Psoas muscle (tissue), 8 donors: Measurements from ENCODE around the gene RNF186. TPM values are rescaled to one million over a fixed set of nuclear protein-coding genes. Genes with fewer than 3 reads are reported as not detected.

Source experiments
- ATAC-seq, 4 donors: fragments of 200-7000 bp; cut with Tn5 transposase; one replicate each; pipeline ENCODE4 v1.9.1; 2020; ENCODE audit warnings: moderate library complexity in 3 of 4, mild to moderate bottlenecking in 2 of 4
- DNase-seq, 2 donors: peaks; one replicate each; pipeline ENCODE4 v3.0.0-alpha.2; 2020
- H3K27ac ChIP-seq: fragments of 200-600 bp; one replicate; pipeline ENCODE4 v1.8.0; 2022
- H3K27me3 ChIP-seq, 3 donors: fragments of 200-600 bp in 1 of 3; one replicate each; pipeline versions ENCODE4 v1.6.1 to v1.8.0; 2013 to 2022; ENCODE audit warnings: low read length in 2 of 3, mild to moderate bottlenecking in 2 of 3, moderate library complexity in 1 of 3; ENCODE audit not compliant: insufficient read depth in 3 of 3
- H3K36me3 ChIP-seq, 2 donors: fragments of 200-600 bp in 1 of 2; one replicate each; pipeline versions ENCODE4 v1.6.1 to v1.8.0; 2013 to 2022; ENCODE audit warnings: low read depth in 1 of 2, mild to moderate bottlenecking in 1 of 2, moderate library complexity in 1 of 2; ENCODE audit not compliant: insufficient read depth in 1 of 2
- H3K4me1 ChIP-seq: fragments of 200-600 bp; one replicate; pipeline ENCODE4 v1.8.0; 2022
- H3K4me3 ChIP-seq: fragments of 200-600 bp; one replicate; pipeline ENCODE4 v1.8.0; 2022; ENCODE audit warnings: mild to moderate bottlenecking
- H3K9me3 ChIP-seq: fragments of 200-600 bp; one replicate; pipeline ENCODE4 v1.8.0; 2022
- CTCF ChIP-seq: fragments of 200-600 bp; IDR thresholded peaks from one replicate; pipeline ENCODE4 v1.8.0; 2022; ENCODE audit warnings: antibody characterized with exemption
- WGBS, 3 donors: extraction: QIAGEN DNeasy Blood & Tissue Kit; methylation state at CpG; one replicate each; pipeline versions ENCODE4 v1.1.6 to v1.1.7; 2013; 5-methylcytosine and 5-hydroxymethylcytosine counted together
- intact Hi-C, 2 donors: fragments of 100-400 bp; cut with DNase I; formaldehyde crosslinking; loops; one replicate each; pipeline versions ENCODE4 v1.11.0 to v1.14.2; 2022
- polyA plus RNA-seq, 3 donors: library from polyadenylated mRNA; stranded (reverse); fragments of 200-250 nt; gene quantifications; one replicate each; pipeline ENCODE4 v1.2.3, GENCODE V29; 2013
- total RNA-seq, 4 donors: library from RNA; stranded (reverse); fragmentation: NEBNext Ultra II Directional in 2 of 4; extraction: Animal tissue kit (Norgen Biotek cat#: 25700) in 2 of 4; gene quantifications; one replicate each; pipeline versions ENCODE4 v1.2.1 to v1.2.4, GENCODE V29; 2021 to 2023
- donor health status: healthy with polysubstance abuse.
- donor health status: DM: no; HTN: no; CAD: no; lungs with moderate emphysema.
- donor health status: Bipolar disorder and iron deficiency.
- donor health status: healthy.
- donor health status: DM: yes; HTN: yes; CAD: no.
- donor health status: DM: no; HTN: no; CAD: no.
- donor health status: DM: no; HTN: no; CAD: no.
- donor health status: DM: yes; HTN: yes; CAD: no.

Gene RNF186
- total and polyA plus RNA-seq, 7 donors: 0.08 TPM; not detected in 6

DNA sequence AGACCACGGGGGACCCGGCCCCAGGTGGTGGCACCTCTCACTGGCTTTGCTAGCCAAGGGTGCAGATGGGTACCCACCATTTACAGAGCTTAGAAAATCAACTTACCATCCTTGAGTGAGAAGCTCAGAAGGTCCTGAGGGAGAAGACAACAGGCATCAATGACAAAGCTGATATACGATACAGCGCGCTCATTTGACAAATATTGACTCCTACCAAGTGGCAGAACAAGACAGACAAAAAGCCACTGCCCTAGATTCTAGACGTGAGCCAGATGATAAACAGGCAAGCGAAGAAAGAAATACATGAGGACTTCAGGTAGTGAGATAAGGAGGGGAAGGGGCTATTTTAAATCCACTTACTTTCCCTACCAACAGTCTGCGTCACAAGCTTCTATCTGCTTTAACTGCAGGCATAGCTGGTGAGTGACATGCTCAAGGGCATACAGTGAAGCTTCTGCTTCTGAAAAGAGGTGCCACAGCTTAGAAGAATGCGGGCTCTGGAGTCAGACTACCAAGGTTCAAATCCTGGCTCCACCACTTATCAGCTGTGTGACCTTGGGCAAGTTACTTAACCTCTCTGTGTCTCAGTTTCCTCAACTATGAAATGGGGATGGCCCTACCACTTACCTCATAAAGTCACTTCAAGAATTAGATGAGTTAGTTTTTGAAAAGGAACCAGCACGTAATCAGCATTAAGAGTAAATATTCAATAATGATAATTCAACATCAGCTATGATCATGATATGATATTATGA is 44.5 kb downstream of the RNF186 start:
- H3K27ac ChIP-seq: no peak overlapping the region
- DNase-seq: no peak
- no peaks in the 10 kb centered on the region for H3K9me3 ChIP-seq
- H3K36me3 ChIP-seq: peaks cover 0 to 22% of the 10 kb centered on the region in 2 donors
- no peaks in the 10 kb centered on the region for H3K4me1 ChIP-seq
- no peak for ATAC-seq
- no peak overlapping the region for H3K4me3 ChIP-seq
- H3K27me3 ChIP-seq: no peaks in the 10 kb centered on the region
- WGBS, 3 donors: 85 to 89% (median 85%) methylated on average over 10 of the region's 10 CpGs
- no peak for TF ChIP-seq CTCF
- intact Hi-C loops: no loop called here

- WGBS, 3 donors: 85 to 88% (median 87%) methylated on average over 10 of the region's 10 CpGs
- H3K27ac ChIP-seq: no peak overlapping the region
- no peaks in the 10 kb centered on the region for H3K4me1 ChIP-seq
- no peaks in the 10 kb centered on the region for H3K9me3 ChIP-seq
- TF ChIP-seq CTCF: no peak
- H3K27me3 ChIP-seq: no peaks in the 10 kb centered on the region
- DNase-seq (no peak), ATAC-seq (no peak)
- peaks cover 0 to 21% of the 10 kb centered on the region in 2 donors for H3K36me3 ChIP-seq
- H3K4me3 ChIP-seq: no peak overlapping the region
- intact Hi-C loops: no loop called here
Measured at GRCh38 chr1:19769211-19769932, 45.7 kb downstream of the RNF186 start.

GRCh38 chr1:19768353-19769210 is 46.5 kb downstream of the RNF186 start:
- Histone ChIP-seq H3K4me3 (no peak overlapping the region), H3K9me3 (no peaks in the 10 kb centered on the region), H3K27me3 (no peaks in the 10 kb centered on the region), H3K4me1 (no peaks in the 10 kb centered on the region), H3K36me3 (peaks cover 0 to 13% of the 10 kb centered on the region in 2 donors), H3K27ac (no peak overlapping the region)
- WGBS, 3 donors: 86 to 89% (median 89%) methylated on average over 18 of the region's 18 CpGs
- no peak for TF ChIP-seq CTCF
- intact Hi-C loops: no loop called here
- ATAC-seq: no peak
- DNase-seq: no peak

GRCh38 chr1:19765623-19766022 is 49.5 kb downstream of the RNF186 start:
- no peak for ATAC-seq
- no peak for DNase-seq
- Histone ChIP-seq H3K36me3 (peaks cover 0 to 8% of the 10 kb centered on the region in 2 donors), H3K27ac (no peak overlapping the region), H3K4me3 (no peak overlapping the region), H3K27me3 (no peaks in the 10 kb centered on the region), H3K4me1 (no peaks in the 10 kb centered on the region), H3K9me3 (no peaks in the 10 kb centered on the region)
- TF ChIP-seq CTCF: no peak
- intact Hi-C loops: no loop called here
- WGBS, 3 donors: 61 to 66% (median 64%) methylated on average over 10 of the region's 10 CpGs
